ENCODE measurements around the gene SLC2A4RG. TPM values are rescaled to one million over a fixed set of nuclear protein-coding genes. Genes with fewer than 3 reads are reported as not detected.

Gene SLC2A4RG
- total RNA-seq, 2 donors from 2014 or later = 54.0 to 112 TPM

DNA sequence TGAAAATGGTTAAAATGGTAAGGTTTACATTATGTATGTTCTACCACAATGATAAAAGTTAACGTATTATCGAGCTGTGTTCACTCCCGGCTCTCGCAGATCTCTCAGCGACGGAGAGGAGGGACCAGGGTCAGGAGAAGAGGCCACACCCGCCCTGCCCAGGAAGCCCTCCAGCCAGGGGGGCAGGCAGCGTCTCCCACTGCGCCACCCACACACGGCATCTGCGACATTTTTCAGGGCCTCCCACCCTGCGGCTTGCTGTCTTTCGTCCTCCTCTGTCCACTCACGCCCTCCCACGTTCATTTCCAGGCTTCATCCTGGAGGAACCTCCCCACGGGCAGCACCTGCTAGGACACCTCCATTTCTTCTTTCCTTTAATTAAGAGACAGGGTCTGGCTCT, 48.2 kb downstream of the SLC2A4RG start:
- no peak for DNase-seq (ENCODE audit: low spot score)
- intact Hi-C loops (cut with DNase I) = loop anchor here in 1 of 2 donors (5.0 kb wide), 1 partner anchor 75 kb away; the partner anchor contains the start of gene ABHD16B

- intact Hi-C loops (cut with DNase I) = loop anchor here in 1 of 2 donors (5.0 to 10.0 kb wide), 2 partner anchors 72 to 185 kb away; partner anchors contain the start of genes ABHD16B and SAMD10
- DNase-seq (ENCODE audit: low spot score) = no peak
Observed at GRCh38 chr20:63789836-63790571, 50.4 kb downstream of the SLC2A4RG start.

- DNase-seq (ENCODE audit: low spot score) = no peak
- intact Hi-C loops (cut with DNase I) = loop anchor here in 1 of 2 donors (10.0 kb wide), 1 partner anchor 184 kb away; the partner anchor contains the start of gene SAMD10
Observed at GRCh38 chr20:63790572-63791168, 51.1 kb downstream of the SLC2A4RG start.

- no peak for DNase-seq (ENCODE audit: low spot score)
- intact Hi-C loops (cut with DNase I) = loop anchor here in 1 of 2 donors (10.0 kb wide), 1 partner anchor 183 kb away; the partner anchor contains the start of gene SAMD10
Observed at GRCh38 chr20:63791497-63792156, 52.1 kb downstream of the SLC2A4RG start.

GRCh38 chr20:63792866-63793265, 53.3 kb downstream of the SLC2A4RG start:
- intact Hi-C loops (cut with DNase I) = loop anchor here in 1 of 2 donors (10.0 kb wide), 1 partner anchor 182 kb away; the partner anchor contains the start of gene SAMD10
- no peak for DNase-seq (ENCODE audit: low spot score)

Other genes with a start within 250 kb of the SLC2A4RG start
- 1 to 10 TPM in 1 of 2 donors, under 1 TPM in 1; 0.42 to 2.6 TPM for gene EEF1A2, start 240.7 kb upstream of the SLC2A4RG start, total RNA-seq
- 100 to 1,000 TPM; 172 to 331 TPM for gene PPDPF, start 219.0 kb upstream of the SLC2A4RG start, total RNA-seq
- under 1 TPM in 1 of 2 donors, not detected in 1; 0.60 TPM for gene PTK6, start 202.4 kb upstream of the SLC2A4RG start, total RNA-seq
- gene SRMS, start 192.0 kb upstream of the SLC2A4RG start, total RNA-seq = not detected
- under 1 TPM in 1 of 2 donors, not detected in 1; 0.19 TPM for gene FNDC11, start 185.6 kb upstream of the SLC2A4RG start, total RNA-seq
- gene HELZ2, start 165.5 kb upstream of the SLC2A4RG start, total RNA-seq = 10 to 100 TPM; 13.7 to 25.5 TPM
- gene GMEB2, start 112.7 kb upstream of the SLC2A4RG start, total RNA-seq = 1 to 10 TPM; 6.9 to 8.8 TPM
- 10 to 100 TPM; 11.7 to 27.3 TPM for gene STMN3, start 86.4 kb upstream of the SLC2A4RG start, total RNA-seq
- gene RTEL1, start 81.5 kb upstream of the SLC2A4RG start, total RNA-seq = 10 to 100 TPM; 28.3 to 28.7 TPM
- 1 to 10 TPM; 5.4 to 7.0 TPM for gene TNFRSF6B, start 43.1 kb upstream of the SLC2A4RG start, total RNA-seq
- gene ARFRP1, start 31.8 kb upstream of the SLC2A4RG start, total RNA-seq = 10 to 100 TPM; 35.7 to 38.1 TPM
- 10 to 100 TPM; 15.1 to 15.2 TPM for gene ZGPAT, start 31.7 kb upstream of the SLC2A4RG start, total RNA-seq
- gene LIME1, start 3.1 kb upstream of the SLC2A4RG start, total RNA-seq = 1 to 10 TPM; 4.2 to 4.9 TPM
- gene ZBTB46, start 91.5 kb downstream of the SLC2A4RG start, total RNA-seq = 10 to 100 TPM in 1 of 2 donors, 1 to 10 TPM in 1; 6.8 to 11.9 TPM
- gene ABHD16B, start 121.7 kb downstream of the SLC2A4RG start, total RNA-seq = not detected
- 100 to 1,000 TPM; 113 to 132 TPM for gene TPD52L2, start 125.5 kb downstream of the SLC2A4RG start, total RNA-seq
- 10 to 100 TPM; 31.1 to 31.7 TPM for gene DNAJC5, start 155.3 kb downstream of the SLC2A4RG start, total RNA-seq
- 10 to 100 TPM; 20.8 to 22.0 TPM for gene UCKL1, start 216.6 kb downstream of the SLC2A4RG start, total RNA-seq
- 10 to 100 TPM in 1 of 2 donors, 1 to 10 TPM in 1; 9.4 to 11.2 TPM for gene ZNF512B, start 230.2 kb downstream of the SLC2A4RG start, total RNA-seq
- gene SAMD10, start 239.9 kb downstream of the SLC2A4RG start, total RNA-seq = 1 to 10 TPM; 1.1 to 1.5 TPM
- gene PRPF6, start 241.4 kb downstream of the SLC2A4RG start, total RNA-seq = 10 to 100 TPM; 44.3 to 44.8 TPM